ENCODE results near the gene HAND1. TPM values are rescaled to one million over a fixed set of nuclear protein-coding genes. Genes with fewer than 3 reads are reported as not detected.

Gene HAND1
- total and polyA plus RNA-seq, 3 donors from 2014 or later, result 0.24 TPM; not detected in 2

DNA sequence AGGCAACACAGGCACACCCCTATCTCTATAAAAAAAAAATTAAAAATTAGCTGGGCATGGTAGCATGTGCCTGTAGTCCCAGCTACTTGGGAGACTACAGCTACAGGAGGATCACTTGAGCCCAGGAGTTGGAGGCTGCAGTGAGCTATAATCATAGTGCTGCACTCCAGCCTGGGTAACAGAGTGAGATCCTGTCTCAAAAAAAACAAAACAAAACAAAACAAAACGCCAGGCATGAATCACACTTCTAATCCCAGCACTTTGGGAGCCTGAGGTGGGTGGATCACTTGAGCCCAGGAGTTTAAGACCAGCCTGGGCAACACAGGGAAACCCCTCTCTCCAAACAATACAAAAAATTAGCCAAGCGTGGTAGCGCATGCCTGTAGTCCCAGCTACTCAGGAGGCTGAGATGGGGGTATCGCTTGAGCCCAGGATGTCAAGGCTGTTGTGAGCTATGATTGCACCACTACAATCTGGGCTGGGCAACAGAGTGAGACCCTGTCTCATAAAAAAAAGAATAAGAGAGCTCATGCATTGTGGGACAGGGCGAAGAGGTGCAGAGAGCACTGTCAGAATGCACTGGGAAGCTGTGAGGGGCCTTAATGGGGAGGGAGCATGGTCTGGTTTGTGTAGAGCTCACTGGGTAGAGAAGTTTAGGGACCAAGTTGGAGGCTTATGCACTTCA, 40.6 kb downstream of the HAND1 start:
- Histone ChIP-seq H3K36me3 (ENCODE audit: low read depth, missing control alignments) (no peaks in the 10 kb centered on the region), H3K9me3 (no peaks in the 10 kb centered on the region), H3K27me3 (no peaks in the 10 kb centered on the region), H3K4me1 (no peaks in the 10 kb centered on the region), H3K27ac (no peak overlapping the region), H3K4me3 (no peak overlapping the region)
- DNase-seq, result no peak
- 90 to 93% methylated on average over 5 of the region's 5 CpGs for WGBS, 2 donors
- intact Hi-C loops (cut with DNase I; ENCODE audit: low total_unique reads), result no loop called here
- TF ChIP-seq, protein P1, sequence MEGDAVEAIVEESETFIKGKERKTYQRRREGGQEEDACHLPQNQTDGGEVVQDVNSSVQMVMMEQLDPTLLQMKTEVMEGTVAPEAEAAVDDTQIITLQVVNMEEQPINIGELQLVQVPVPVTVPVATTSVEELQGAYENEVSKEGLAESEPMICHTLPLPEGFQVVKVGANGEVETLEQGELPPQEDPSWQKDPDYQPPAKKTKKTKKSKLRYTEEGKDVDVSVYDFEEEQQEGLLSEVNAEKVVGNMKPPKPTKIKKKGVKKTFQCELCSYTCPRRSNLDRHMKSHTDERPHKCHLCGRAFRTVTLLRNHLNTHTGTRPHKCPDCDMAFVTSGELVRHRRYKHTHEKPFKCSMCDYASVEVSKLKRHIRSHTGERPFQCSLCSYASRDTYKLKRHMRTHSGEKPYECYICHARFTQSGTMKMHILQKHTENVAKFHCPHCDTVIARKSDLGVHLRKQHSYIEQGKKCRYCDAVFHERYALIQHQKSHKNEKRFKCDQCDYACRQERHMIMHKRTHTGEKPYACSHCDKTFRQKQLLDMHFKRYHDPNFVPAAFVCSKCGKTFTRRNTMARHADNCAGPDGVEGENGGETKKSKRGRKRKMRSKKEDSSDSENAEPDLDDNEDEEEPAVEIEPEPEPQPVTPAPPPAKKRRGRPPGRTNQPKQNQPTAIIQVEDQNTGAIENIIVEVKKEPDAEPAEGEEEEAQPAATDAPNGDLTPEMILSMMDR (IDR thresholded peaks at IDR 0.05), result no peak
- no peak for TF ChIP-seq POLR2A (IDR thresholded peaks at IDR 0.05)

DNA sequence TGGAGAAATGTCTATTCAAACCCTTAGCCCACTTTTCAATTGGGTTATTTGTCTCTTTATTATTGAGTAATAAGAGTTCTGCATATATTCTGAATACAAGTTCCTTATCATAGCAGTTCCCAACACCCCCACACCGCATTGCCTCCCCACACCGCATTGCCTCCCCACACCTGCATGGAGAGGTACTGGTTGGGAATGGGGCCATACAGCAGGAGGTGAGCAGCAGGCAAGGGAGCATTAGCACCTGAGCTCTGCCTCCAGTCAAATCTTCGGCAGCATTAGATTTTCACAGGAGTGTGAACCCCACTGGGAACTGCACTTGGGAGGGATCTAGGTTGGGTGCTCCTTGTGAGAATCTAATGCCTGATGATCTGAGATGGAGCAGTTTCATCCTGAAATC, 42.8 kb downstream of the HAND1 start:
- Histone ChIP-seq H3K4me1 (no peaks in the 10 kb centered on the region), H3K27me3 (no peaks in the 10 kb centered on the region), H3K27ac (no peak overlapping the region), H3K36me3 (ENCODE audit: low read depth, missing control alignments) (no peaks in the 10 kb centered on the region), H3K9me3 (no peaks in the 10 kb centered on the region), H3K4me3 (no peak overlapping the region)
- intact Hi-C loops (cut with DNase I; ENCODE audit: low total_unique reads), result no loop called here
- 98% methylated on average over 3 of the region's 3 CpGs for WGBS, 2 donors
- no peak for DNase-seq
- TF ChIP-seq, protein P1 (IDR thresholded peaks at IDR 0.05), result no peak
- no peak for TF ChIP-seq POLR2A (IDR thresholded peaks at IDR 0.05)

DNA sequence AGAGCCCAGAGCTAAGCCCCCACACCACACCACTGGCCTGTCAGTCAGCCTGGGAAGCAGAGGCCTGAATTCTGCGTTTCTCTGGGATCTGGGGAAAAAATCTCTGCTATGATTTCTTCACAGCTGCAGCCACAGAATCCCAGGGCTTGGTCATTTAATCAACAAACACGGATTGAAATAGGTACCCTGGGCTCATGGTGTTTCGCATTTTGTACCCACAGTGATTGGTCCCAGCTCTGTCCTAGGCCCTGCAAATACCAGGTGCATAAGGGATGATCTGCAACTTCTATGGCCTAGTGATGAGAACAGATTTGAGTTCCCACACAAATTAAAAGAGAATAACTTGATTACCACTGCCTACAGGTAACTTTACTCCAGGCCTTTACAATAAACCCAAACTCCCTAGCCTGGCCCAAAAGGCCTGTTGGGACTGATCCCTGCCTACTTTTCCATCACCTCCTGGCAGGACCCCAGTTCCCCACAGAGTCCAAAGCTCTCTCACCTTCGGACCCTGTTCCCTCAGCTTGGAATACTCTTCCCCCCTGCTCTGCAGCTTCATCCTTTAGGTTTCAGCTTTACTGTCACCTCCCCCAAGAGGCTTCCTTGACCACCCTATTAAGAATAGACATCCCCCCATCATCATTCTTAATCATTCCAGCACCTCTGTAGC, 46.9 kb downstream of the HAND1 start:
- Histone ChIP-seq H3K27ac (no peak overlapping the region), H3K4me1 (no peaks in the 10 kb centered on the region), H3K27me3 (no peaks in the 10 kb centered on the region), H3K9me3 (no peaks in the 10 kb centered on the region), H3K36me3 (ENCODE audit: low read depth, missing control alignments) (no peaks in the 10 kb centered on the region), H3K4me3 (no peak overlapping the region)
- intact Hi-C loops (cut with DNase I; ENCODE audit: low total_unique reads), result no loop called here
- WGBS, 2 donors, result 79 to 86% methylated on average over 4 of the region's 4 CpGs
- no peak for DNase-seq
- no peak for TF ChIP-seq POLR2A (IDR thresholded peaks at IDR 0.05)
- TF ChIP-seq, protein P1 (IDR thresholded peaks at IDR 0.05), result no peak

DNA sequence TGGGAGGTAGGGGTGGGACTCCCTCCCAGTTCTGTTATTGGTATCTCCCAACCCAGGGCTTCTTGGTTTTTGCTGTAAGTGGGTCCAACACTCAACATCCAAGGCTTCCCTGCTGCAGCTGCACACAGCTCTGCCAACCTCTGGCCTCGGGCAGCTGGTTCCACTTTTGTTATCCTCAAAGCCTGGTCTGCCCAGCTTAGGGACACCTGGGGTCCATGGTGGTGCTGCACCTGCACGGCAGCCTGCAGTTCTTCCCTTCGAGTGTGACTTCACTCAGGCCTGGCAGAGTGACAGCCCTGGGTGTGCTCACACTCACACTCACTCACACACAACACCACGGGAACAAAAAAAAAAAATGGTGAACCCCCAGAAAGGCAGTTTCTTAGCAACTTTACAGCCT, 47.6 kb downstream of the HAND1 start:
- no peak overlapping the region for H3K4me3 ChIP-seq
- H3K4me1 ChIP-seq, result no peaks in the 10 kb centered on the region
- no peaks in the 10 kb centered on the region for H3K9me3 ChIP-seq
- no peak overlapping the region for H3K27ac ChIP-seq
- DNase-seq, result no peak
- 85 to 88% methylated on average over 4 of the region's 4 CpGs for WGBS, 2 donors
- H3K36me3 ChIP-seq (ENCODE audit: low read depth, missing control alignments), result no peaks in the 10 kb centered on the region
- no peaks in the 10 kb centered on the region for H3K27me3 ChIP-seq
- TF ChIP-seq, protein P1 (IDR thresholded peaks at IDR 0.05), result no peak
- TF ChIP-seq POLR2A (IDR thresholded peaks at IDR 0.05), result no peak
- intact Hi-C loops (cut with DNase I; ENCODE audit: low total_unique reads), result no loop called here

Measured in testis (tissue), 3 donors.